HT1080 (cell line): ENCODE data around the gene OPCML. TPM values are rescaled to one million over a fixed set of nuclear protein-coding genes. Genes with fewer than 3 reads are reported as not detected.

ENCODE experiments used
- DNase-seq: peaks from one replicate; pipeline ENCODE4 v3.0.0-alpha.2; 2015; ENCODE audit warnings: low read depth
- total RNA-seq: library from RNA; depleted of rRNA; stranded (reverse); fragments of >200 nt; shearing (Covaris generic); gene quantifications from 2 replicates; pipeline ENCODE4 v1.2.3, GENCODE V29; 2014

OPCML gene
- total RNA-seq, 1 experiment from 2014 or later = 0.13 TPM

DNA sequence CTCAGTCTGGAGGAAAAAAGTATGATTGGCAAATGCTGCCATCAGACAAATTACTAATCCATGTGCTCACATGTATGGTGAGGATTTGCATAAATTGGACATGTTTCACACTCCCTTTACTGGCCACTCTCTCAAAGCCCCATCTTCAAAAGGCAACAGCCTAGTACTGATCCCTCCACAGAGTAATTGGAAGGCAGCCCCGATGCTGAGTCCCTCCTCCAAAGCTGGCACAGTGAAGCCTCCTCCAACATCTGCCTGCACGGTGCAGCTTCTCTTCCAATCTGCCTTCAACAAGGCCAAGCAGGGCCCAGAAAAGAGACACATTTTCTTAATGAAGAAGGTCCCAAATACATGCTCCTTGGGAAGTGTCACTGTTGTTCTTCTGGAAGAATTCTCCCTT lies 350.6 kb downstream of the OPCML start:
- DNase-seq = no peak

- no peak for DNase-seq
Observed at GRCh38 chr11:133181066-133181465, 351.2 kb downstream of the OPCML start.

DNA sequence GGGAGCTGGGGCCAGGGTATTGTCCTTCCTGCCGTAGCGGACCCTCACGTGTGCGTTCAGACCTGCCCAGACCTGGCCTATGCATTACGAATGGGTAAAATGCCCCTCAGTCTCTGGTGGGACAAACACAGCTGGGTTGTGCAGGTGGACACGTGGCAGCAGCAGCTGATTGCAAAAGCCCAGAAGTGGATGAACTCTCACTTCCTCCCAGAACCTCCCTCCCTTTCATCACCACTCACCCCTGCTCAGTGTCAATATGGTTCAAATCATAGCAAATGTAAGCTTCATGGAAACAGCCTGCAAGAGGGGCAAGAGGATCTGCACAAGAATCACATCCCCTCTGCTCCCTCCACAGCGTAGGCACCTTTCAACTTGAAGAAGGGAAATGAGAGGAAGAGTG lies 352.1 kb downstream of the OPCML start:
- DNase-seq = no peak

- no peak for DNase-seq
Observed at GRCh38 chr11:133176748-133177147, 355.6 kb downstream of the OPCML start.

DNA sequence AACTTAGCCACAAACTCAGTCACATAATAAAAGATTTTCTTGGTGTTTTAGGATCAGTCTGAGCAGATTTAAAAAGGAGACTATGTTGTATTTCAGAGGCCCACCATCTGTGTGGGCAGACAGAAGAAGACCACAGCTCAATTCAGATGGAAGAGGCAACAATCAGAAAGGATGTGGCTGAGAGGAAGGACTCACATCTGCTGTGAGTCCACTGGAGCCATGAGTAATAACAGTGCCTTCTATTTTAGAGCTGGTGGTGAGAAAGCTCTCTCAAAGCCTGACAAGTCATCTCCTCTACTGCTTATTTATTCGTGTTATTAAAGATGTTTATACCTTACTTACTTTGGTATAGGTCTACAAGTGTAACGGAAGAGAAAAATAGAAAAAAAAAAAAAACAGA lies 357.2 kb downstream of the OPCML start:
- peak; percentile 5 for DNase-seq

DNA sequence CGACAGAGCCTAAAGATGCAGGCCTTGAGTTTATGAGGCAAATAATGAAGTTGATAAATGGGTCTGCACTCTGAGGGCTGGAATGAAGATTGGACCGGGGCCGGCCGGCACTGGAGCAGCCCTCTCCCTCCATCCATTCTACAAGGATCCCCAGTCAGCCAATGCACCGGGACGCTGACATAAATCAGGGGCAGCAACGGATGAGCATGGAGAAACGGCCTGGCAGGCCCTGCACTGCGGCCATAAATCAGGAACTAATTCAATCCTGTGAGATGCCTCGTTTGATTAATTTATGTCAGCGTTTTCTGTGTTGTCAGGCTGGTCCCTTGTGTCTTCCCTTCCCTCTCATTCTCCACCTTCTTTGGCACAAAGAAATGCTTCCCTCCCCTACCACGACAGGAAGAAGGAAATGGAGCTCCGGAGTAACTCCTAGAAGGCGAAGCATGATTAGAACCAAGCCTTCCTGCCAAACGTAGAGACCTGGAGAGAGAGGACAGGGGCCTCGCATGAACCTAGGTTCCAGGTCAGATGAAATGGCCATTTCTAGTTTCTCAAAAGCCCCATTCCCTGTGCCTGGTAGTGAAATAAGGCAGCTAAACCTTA lies 358.4 kb downstream of the OPCML start:
- no peak for DNase-seq

- no peak for DNase-seq
Observed at GRCh38 chr11:133172349-133172748, 360.0 kb downstream of the OPCML start.

- DNase-seq = no peak
Observed at GRCh38 chr11:133171374-133171773, 360.9 kb downstream of the OPCML start.

DNA sequence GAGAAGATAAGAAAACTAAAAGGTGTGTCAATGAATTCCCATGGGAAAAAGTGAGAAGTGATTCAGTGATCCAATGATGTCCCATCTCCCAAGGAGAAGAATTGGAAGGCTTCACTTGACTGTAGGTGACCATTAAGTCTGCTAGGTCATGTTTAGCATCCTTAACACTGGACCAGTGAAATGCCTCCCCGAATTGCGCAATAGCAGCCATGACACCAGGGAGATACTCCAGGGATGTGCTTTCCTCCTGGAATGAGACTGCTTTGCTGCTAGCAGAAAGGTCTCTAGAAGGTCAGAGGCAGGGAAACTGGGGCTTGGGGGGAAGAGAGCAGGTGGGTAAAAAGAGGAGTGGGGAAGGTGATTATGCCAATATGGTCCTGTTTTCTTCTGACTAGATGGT lies 364.3 kb downstream of the OPCML start:
- DNase-seq = no peak

DNA sequence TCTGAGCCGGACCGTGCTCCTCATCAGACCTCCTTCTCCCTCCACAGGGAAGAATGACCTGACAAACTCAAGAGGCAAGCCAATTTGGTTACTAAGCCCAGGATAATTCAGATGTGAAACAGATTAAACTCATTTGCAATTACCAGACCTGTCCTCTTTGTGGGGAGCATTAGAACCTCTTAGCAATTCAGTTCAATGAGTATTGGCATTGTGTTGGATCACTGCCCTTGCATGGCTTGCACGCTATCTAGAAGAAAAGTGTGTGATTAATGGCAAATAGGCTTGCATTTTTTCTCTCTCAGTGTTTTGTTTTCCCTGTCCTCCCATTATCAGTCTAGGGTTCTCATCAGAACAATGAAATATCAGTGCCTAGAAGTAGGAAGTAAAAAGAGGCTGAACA lies 365.6 kb downstream of the OPCML start:
- no peak for DNase-seq

DNA sequence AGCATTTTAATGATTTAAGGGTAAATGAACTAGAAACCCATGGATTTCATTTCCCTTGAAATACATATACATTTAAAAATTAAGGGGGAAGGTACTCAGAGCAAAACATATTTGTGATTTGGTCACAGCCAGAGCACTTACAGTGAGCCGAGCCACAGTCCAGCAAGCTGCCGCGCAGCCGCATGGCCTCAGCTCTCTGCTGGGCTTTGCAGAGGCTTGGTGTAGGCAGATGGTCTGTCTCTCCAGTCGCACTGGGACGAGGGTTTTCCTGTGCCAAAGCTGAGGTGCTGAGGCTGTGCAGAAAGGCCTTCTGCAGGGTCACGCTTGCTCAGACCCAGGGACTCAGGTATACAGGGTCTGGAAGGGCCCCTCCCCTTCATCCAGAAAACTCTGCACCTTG lies 367.3 kb downstream of the OPCML start:
- no peak for DNase-seq

GRCh38 chr11:133163463-133164419 lies 368.6 kb downstream of the OPCML start:
- peak; percentile 58 for DNase-seq

- no peak for DNase-seq
Observed at GRCh38 chr11:133162227-133162626, 370.1 kb downstream of the OPCML start.

DNA sequence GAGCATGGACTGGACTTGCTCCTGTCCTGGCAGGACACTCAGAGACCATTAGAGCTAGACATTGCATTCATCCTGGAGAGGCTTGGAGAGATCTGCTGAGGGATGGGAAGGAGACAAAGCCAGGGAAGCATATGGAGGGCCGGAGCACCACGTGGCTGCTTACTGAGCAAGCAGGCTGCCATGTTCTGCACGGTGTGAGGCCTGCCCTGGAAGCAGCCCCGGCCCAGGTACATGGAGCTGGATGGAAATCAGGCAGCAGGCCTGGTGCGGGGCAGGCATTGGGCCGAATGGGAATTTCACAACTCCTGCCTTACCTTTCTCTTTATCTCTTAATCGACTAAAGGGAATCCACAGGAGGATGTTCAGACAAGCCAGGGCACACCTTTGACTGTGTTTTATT lies 371.5 kb downstream of the OPCML start:
- DNase-seq = no peak

DNA sequence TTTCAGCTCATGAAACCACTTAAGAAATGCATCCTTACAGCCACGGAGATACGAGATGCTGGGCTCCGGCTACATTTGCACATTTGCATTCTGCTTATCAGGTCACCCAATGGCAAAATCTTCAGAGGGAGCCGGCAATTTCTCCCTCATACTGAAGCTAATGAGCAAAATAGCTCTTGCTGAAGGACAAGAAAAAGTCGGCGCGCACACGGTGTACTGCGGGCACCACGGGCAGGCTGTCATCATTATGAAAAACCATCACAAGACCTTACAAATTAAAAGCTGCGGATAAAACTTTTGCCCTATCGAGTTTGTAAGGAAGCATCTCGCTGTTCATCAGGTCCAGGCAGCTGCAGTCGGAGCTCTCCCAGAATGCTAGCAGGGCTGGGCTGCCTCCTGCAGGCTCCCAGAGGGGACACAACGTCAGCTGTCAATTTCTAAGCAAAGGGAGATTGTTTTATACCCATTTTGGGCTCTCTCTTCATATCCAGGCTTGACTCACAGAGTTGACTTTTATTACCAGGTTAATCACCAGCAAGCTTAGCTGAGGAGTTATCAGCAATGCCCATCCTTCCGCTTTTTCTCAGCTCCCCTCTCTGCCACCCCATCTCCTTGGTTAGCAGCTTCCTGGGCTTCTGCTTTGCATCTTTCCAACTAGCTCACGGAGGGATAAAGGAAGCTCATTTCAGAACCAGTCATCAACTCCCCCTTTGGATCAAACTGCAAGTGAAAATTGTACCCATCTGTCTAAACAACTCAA lies 375.1 kb downstream of the OPCML start:
- DNase-seq = peak; percentile 8

GRCh38 chr11:133154781-133155180 lies 377.5 kb downstream of the OPCML start:
- DNase-seq = no peak

- DNase-seq = no peak
Observed at GRCh38 chr11:133154076-133154475, 378.2 kb downstream of the OPCML start.

DNA sequence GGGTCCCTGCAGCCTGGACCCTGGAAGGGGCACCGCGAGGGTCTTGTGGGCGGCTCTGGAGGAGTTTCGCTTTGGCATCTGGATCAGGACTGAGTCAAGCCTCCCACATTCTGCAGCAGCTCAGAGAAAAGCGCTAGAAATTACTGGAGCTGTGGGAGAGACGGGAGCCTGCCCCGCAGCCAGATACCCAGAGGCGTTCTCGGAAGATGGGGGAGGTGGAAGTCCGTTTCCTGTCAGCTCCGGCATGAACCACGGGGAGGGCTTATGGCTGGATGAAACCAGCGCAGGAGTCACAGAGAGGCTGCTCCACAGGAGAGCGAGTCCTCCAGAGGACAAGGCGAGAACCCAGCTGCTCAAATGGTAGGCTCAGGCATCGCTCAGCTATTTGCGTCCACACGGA lies 379.3 kb downstream of the OPCML start:
- DNase-seq = peak; percentile 22

- no peak for DNase-seq
Observed at GRCh38 chr11:133149698-133150097, 382.6 kb downstream of the OPCML start.

DNA sequence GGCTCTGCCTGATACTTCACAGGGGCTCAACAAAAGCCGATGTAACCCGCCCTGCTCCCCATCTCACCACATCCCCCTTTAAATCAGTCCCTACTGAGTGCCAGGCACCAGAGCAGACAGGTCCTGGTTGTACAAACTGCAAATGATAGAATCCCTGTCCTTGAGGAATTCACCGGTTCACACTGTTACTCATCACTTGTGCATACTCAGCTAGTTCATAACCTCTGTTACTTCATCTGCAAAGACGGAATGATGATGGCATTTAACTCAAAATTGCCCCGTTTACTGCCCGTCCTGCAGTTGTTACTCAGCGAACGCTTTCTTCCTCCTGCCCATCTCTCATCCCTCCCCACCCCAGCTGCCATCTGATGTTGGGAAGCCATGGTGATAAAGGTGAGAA lies 384.7 kb downstream of the OPCML start:
- DNase-seq = no peak

DNA sequence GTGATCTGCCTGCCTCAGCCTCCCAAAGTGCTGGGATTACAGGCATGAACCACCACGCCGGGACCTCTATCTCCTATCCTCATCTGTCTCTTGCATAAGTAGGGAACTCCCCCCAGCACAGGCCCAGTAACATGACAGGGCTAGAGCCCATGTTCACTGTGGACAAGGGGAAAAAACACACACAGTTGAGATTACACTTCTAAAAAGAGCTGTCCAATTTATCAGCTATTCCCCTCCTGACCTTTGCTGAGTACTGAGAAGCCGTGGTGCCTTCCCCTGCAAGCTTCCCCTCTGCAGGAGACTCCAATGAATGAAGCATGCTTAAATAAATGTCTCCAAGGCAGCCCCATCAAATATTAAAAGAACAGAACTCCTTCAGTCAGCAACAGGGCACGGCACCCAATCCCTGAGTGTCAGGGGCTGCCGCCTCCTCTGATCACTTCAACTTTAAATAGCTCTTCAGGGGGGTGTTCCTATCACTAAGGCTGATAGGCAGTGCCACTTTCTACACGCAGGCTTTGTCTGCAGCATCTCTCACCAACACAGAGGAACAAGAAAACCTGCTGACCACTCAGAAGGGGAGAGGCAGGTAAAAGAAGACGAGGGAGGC lies 385.5 kb downstream of the OPCML start:
- DNase-seq = no peak

GRCh38 chr11:133137939-133138338 lies 394.4 kb downstream of the OPCML start:
- no peak for DNase-seq
